Activated CD4-positive, alpha-beta T cell treated with anti-CD3 and anti-CD28 coated beads, Interleukin-2, amount 50 U/mL, for 1 hour (primary cell): ENCODE results near the gene FBXL20.
A peak's percentile ranks its signal among the peaks of the same experiment; 100 is the strongest.

ENCODE experiments used
- DNase-seq: peaks from one replicate; pipeline ENCODE4 v3.0.0-alpha.2; 2020

The FBXL20 gene

DNA sequence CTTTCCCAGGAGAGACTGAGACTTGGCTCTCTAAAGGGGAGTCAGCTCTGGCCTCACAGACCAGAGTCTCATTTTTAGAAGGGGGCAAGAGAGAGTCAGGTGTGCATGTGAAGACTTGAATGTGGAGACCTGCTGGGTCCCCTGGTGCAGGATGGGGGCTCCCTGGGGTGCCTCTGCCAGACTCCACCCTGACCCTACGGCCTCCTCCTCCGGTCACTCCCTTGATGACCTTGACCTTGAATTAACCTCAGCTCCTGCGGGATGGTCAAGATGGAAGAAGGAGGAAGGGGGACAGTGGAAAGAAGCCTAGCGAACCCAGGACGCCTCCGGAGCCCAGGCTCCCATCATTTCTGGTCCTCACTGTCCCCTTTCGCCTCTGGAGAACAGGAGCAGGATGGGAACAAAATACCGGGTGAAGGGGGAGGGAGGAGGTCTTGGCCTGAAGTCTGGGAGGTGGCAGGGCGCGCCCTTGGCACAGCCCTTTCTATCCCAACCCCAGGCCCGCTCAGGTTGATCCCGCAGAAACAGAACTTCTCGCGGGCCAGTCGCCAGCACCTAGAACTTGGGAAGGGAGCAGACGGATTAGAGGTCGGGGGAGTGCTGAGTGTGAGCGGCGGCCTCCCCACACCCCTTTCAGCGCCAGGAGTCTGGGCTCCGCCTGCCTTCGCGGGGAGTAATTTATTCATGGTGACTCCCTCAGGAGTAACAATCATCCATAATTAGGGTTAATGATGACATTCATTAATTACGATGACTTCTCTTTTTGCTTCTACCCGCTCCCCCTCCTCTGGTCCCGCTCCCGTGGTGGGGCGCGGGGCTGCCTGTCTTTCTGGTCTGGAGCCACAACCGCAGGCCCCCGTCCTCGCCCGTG lies 177.3 kb downstream of the FBXL20 start:
- DNase-seq, result no peak

DNA sequence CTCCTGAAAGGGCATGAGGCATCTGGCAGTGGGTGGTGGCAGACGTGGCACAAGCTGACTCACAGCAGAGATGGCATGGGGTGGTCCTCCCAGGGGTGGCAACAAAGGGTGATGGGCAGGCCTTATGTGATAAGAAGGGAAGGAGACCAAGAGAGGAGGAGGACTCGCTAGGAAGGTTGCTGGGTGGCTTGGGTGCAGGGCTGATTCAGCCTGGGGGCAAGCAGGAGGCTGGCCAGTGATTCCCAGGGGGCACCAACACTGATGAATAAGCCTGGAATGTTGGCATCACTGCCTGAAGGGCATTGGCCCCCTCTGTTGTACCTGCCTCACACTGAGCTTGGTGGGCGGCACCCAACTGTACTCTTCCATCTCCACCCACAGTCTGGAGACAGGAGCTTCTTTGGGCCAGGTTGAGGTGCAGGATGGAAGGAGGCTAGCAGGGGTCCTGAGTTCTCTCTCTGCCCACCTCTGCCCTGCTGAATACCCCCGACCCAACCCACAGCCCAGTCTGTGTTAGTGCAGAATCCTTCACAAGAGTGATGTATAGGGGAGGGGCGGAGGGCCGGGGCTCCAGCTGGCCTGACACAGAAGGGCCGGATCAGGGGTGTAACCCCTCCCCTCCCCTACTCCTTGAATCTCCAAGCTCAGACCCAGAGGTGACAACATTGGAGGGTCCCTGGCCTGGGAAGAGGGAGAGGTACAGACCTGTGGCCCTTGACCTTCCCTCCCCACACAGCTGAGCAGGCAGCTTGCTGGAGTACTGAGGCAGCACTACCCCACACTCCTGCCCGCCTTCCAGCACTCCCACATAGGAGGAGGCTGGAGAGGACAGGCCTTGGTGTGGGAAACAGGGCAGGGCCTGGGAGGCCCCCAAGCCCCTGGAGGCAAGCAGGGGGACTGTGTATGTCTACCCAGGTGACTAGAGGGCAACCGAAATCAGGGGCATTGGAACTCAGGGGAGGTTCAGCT lies 178.3 kb downstream of the FBXL20 start:
- no peak for DNase-seq

DNA sequence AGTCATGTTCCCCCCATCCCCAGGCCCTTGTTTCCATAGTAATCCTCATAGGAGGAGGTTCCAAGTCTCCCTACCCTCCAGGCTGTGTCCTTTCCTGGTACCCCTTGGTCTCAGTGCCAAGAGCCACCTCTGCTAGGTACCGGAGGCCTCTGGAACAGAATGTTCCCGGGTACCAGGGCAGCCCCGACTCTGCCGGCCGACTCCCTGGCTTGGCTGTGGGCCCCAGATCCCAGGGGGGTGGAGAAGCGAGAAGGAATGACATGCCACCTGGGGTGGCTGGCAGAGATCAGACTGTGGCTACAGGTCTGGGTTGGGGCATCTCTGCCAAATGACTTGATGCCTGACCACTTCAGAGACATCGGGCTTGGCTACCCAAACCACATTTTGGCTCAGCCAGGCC lies 179.3 kb downstream of the FBXL20 start:
- DNase-seq, result no peak

DNA sequence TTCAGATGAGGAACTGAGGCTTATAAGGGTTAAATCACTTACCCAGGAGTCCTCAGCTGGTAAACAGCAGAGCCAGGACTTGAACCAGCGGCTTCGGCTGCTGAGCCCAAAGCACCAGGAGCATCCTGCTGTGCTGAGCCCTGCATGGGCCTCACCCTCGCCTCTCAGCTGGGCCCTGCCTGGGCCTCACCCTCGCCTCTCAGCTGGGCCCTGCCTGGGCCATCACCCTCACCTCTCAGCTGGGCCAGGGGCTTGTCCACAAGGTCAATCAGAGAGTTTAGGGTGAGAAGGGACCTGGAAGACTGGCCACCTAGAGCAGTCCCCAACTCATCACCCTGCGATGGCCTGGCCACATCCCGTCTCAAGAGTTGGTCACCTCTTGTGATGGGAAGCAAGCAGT lies 179.9 kb downstream of the FBXL20 start:
- no peak for DNase-seq

DNA sequence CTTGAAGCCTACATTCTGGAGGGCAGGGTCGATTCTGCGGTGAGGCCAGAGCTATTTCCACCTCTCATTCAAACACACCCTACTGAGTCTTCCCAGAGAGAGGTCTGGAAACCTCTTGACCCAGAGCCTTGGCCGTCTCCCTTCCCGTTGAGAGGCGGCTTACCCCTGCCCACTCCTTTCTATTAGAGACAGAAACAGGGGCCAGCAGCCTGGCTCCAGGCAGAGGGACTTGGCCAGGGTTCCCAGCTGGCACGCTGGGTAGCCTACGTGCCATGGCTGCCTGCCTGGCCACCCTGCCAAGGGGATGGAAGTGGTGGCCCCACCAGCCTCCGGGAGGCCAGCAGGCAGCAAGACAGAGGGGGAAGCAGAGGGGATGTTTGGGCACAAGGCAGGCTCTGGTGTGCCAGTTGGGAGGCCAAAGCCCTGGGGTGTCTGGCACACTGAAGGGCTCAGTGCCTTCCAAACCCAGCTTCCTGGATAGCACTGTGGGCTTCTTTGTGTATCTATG lies 181.7 kb downstream of the FBXL20 start:
- DNase-seq, result no peak

GRCh38 chr17:39218906-39219305 lies 182.5 kb downstream of the FBXL20 start:
- DNase-seq, result no peak

DNA sequence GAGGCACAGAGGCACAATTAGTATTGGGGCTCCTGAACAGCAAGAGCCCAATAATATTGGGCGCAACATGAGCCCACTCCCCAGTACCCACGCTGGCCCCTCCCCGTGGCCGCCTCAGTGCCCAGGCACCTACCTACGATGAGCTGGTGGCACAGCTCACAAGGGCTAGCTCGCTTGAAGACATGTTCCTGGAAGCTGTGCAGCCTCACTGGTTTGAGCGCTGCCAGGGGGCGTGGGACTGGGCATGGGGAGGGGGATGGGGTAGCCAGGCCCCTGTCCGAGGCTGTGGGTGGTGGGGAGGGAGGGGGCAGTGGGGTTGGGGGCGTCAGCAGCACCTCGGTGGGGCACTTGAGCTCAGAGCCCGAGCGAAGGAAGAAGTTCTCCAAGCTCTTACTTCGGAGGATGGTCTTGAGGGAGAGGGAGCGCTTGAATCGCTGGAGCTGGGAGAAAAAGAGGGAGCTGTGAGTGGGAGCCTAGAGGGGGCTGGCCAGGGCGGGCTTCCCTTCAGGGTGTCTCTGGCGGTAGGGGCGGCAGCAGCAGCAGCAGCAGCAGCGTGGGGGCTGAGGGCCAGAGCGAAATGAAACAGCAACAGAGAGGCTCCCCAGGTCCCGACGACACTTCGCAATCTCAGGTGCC lies 183.6 kb downstream of the FBXL20 start:
- no peak for DNase-seq

- no peak for DNase-seq
These were observed 187.6 kb downstream of the FBXL20 start for GRCh38 chr17:39213852-39214251.

DNA sequence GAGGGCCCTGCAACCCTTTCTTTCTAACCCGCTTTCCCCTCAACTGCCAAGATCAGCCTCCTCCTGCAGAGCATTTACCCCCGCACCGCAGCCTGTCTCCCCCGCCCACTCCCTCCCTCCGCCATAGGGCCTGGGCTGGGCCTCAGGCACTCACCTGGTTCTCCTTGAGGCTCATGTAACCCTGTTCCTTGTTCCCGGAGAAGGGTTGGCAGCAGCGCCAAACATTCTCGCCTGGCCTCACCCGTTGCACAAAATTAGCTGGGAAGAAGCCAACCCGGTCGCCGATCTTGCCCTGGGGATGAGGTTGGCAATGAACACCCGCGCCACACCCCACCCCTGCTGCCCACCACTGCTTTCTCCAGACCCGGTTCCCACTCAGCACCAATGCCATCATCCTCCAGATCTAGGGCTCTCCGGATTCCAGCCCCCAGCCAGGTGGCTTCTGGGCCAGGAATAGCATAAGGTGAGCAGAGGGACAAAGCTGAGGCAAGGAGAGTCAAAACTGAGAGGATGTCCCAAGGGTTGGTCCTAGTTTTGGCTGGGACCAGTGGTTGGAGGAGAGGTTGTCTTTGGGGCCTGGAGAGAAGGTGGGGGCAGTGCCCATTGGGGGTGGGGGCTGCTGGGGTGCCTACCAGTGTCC lies 188.5 kb downstream of the FBXL20 start:
- no peak for DNase-seq

GRCh38 chr17:39212195-39212810 lies 189.1 kb downstream of the FBXL20 start:
- no peak for DNase-seq

GRCh38 chr17:39210093-39210434 lies 191.4 kb downstream of the FBXL20 start:
- no peak for DNase-seq

GRCh38 chr17:39209317-39210092 lies 191.9 kb downstream of the FBXL20 start:
- peak; percentile 64 for DNase-seq

DNA sequence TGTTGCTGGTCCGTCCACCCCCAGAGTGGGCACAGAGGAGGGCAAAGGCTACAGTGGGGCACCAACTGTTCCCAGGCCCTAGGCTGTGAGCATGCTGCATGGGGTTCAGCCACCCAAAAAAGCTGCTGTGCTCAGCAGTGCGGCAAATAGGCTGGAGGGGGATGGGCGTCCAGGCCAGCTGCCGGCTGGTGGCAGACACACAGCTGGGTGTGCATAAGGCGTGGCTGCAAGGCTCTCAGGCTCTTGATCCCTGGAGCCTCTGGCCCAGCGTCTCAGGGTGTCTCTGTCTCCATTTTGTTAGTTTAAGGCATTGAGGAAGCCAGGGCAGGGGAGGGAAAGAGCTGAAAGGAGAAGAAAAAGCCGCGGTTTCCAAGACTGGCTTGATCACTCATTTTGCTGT lies 192.5 kb downstream of the FBXL20 start:
- DNase-seq, result no peak

DNA sequence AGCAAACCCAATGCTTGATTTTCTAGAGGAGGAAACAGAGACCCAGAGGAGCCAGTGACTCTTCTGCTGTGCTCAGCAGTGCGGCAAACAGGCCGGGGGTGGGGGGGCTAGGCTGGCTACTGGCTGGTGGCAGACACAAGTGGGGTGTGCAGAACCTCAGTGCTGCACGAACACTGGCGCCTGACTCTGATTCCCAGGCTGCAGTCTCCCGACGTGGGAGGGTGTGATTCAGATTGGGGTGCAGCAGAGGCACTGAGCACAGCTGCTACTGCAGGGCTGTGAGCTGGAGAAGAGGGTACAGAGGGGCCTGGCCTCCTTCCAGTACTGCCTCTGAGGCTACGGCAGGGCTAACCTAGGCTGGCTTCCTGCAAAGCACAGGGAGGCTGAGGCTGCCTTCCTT lies 193.3 kb downstream of the FBXL20 start:
- no peak for DNase-seq

DNA sequence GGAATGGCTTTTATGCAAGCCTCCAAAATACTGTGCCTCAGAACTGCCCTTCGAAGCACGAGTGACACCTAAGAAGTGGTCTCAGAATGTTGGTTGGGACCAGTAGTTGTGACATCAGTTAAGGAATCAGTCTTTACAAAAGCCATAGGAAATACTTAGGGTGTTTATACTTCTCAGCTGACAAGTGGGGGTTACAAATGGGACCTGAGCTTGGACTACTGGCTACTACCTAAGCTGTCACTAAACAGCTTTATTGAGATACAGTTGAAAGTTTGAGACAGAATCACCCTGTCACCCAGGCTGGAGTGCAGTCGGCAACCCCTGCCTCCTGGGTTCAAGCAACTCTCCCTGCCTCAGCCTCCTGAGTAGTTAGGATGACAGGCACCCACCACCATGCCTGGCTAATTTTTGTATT lies 196.3 kb downstream of the FBXL20 start:
- DNase-seq, result no peak

- DNase-seq, result no peak
These were observed 197.2 kb downstream of the FBXL20 start for GRCh38 chr17:39204245-39204644.
